Measurements from ENCODE around the gene ANKRD22.
A peak's percentile ranks its signal among the peaks of the same experiment; 100 is the strongest.
"Not testable (repeated sequence)": the region's sequence is repeated elsewhere in the genome, so short reads cannot be mapped to it uniquely, and the experiment has no call there.

ANKRD22 gene

GRCh38 chr10:88840104-88840503 is 11.5 kb downstream of the ANKRD22 start:
- in situ Hi-C loops (cut with MboI; ENCODE audit: low pct_unique_long_range_greater_than_20kb, low sequenced_read_pairs, unreplicated experiment), result no loop called here
- DNase-seq (ENCODE audit: low spot score), result no peak
- TF ChIP-seq, protein P1, sequence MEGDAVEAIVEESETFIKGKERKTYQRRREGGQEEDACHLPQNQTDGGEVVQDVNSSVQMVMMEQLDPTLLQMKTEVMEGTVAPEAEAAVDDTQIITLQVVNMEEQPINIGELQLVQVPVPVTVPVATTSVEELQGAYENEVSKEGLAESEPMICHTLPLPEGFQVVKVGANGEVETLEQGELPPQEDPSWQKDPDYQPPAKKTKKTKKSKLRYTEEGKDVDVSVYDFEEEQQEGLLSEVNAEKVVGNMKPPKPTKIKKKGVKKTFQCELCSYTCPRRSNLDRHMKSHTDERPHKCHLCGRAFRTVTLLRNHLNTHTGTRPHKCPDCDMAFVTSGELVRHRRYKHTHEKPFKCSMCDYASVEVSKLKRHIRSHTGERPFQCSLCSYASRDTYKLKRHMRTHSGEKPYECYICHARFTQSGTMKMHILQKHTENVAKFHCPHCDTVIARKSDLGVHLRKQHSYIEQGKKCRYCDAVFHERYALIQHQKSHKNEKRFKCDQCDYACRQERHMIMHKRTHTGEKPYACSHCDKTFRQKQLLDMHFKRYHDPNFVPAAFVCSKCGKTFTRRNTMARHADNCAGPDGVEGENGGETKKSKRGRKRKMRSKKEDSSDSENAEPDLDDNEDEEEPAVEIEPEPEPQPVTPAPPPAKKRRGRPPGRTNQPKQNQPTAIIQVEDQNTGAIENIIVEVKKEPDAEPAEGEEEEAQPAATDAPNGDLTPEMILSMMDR (IDR thresholded peaks at IDR 0.05; ENCODE audit: extremely low read depth, insufficient read depth, missing control alignments), result no peak

GRCh38 chr10:88838766-88839350 is 12.8 kb downstream of the ANKRD22 start:
- TF ChIP-seq, protein P1 (IDR thresholded peaks at IDR 0.05; ENCODE audit: extremely low read depth, insufficient read depth, missing control alignments), result no peak
- DNase-seq (ENCODE audit: low spot score), result no peak
- in situ Hi-C loops (cut with MboI; ENCODE audit: low pct_unique_long_range_greater_than_20kb, low sequenced_read_pairs, unreplicated experiment), result loop anchor here (5.0 to 10.0 kb wide), 2 partner anchors 88 to 376 kb away; no protein-coding TSS in a partner anchor

- not testable (repeated sequence) for DNase-seq (ENCODE audit: low spot score)
- in situ Hi-C loops (cut with MboI; ENCODE audit: low pct_unique_long_range_greater_than_20kb, low sequenced_read_pairs, unreplicated experiment), result loop anchor here (5.0 to 10.0 kb wide), 2 partner anchors 90 to 377 kb away; no protein-coding TSS in a partner anchor
Observed at GRCh38 chr10:88837632-88838031, 14.0 kb downstream of the ANKRD22 start.

GRCh38 chr10:88835910-88836221 is 15.8 kb downstream of the ANKRD22 start:
- no peak for DNase-seq (ENCODE audit: low spot score)
- TF ChIP-seq, protein P1 (IDR thresholded peaks at IDR 0.05; ENCODE audit: extremely low read depth, insufficient read depth, missing control alignments), result no peak
- in situ Hi-C loops (cut with MboI; ENCODE audit: low pct_unique_long_range_greater_than_20kb, low sequenced_read_pairs, unreplicated experiment), result loop anchor here (5.0 to 10.0 kb wide), 2 partner anchors 91 to 379 kb away; no protein-coding TSS in a partner anchor

- peak; percentile 38 for DNase-seq (ENCODE audit: low spot score)
- in situ Hi-C loops (cut with MboI; ENCODE audit: low pct_unique_long_range_greater_than_20kb, low sequenced_read_pairs, unreplicated experiment), result loop anchor here (5.0 to 10.0 kb wide), 2 partner anchors 92 to 379 kb away; no protein-coding TSS in a partner anchor
- TF ChIP-seq, protein P1 (IDR thresholded peaks at IDR 0.05; ENCODE audit: extremely low read depth, insufficient read depth, missing control alignments), result peak; percentile 87
Observed at GRCh38 chr10:88835096-88835909, 16.3 kb downstream of the ANKRD22 start.

DNA sequence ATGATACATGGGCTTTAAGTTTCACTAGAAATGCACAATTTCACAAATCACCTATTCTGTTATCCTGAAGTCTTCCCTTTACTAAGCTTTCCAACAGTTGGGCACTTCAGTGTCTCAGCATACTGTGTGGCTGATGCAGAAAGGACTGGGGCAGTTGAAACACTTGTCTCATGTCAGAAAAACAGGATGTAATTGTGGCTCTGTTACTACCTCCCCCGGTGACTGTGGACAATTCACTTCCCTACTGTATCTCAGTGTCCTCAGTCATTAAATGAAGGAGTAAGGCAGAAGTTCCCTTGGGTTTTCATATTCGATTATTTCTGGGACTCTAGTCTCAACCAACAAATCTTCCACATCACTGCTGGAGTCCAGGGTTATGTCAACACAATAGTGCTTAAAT is 17.9 kb downstream of the ANKRD22 start:
- in situ Hi-C loops (cut with MboI; ENCODE audit: low pct_unique_long_range_greater_than_20kb, low sequenced_read_pairs, unreplicated experiment), result loop anchor here (10.0 kb wide), 1 partner anchor 381 kb away; no protein-coding TSS in a partner anchor
- TF ChIP-seq, protein P1 (IDR thresholded peaks at IDR 0.05; ENCODE audit: extremely low read depth, insufficient read depth, missing control alignments), result no peak
- DNase-seq (ENCODE audit: low spot score), result no peak

- in situ Hi-C loops (cut with MboI; ENCODE audit: low pct_unique_long_range_greater_than_20kb, low sequenced_read_pairs, unreplicated experiment), result loop anchor here (10.0 kb wide), 1 partner anchor 382 kb away; no protein-coding TSS in a partner anchor
- DNase-seq (ENCODE audit: low spot score), result no peak
- TF ChIP-seq, protein P1 (IDR thresholded peaks at IDR 0.05; ENCODE audit: extremely low read depth, insufficient read depth, missing control alignments), result no peak
Observed at GRCh38 chr10:88833156-88833555, 18.5 kb downstream of the ANKRD22 start.

All from GM13977 (cell line).